ENCODE measurements around the gene CDK16.

The CDK16 gene

GRCh38 chrX:47228550-47229270, 10.2 kb downstream of the CDK16 start:
- no peak for DNase-seq

- no peak for DNase-seq
Observed at GRCh38 chrX:47229427-47229826, 10.9 kb downstream of the CDK16 start.

- no peak for DNase-seq
Observed at GRCh38 chrX:47230136-47230868, 11.8 kb downstream of the CDK16 start.

- DNase-seq, result no peak
Observed at GRCh38 chrX:47231167-47231566, 12.7 kb downstream of the CDK16 start.

GRCh38 chrX:47232197-47232802, 13.8 kb downstream of the CDK16 start:
- DNase-seq, result no peak

- peak; percentile 38 to 42 for DNase-seq
Observed at GRCh38 chrX:47232803-47233332, 14.4 kb downstream of the CDK16 start, which contains the start of gene USP11. TSS of gene USP11 (plus strand) at chrX:47233009. CDS start at chrX:47233044, 35 bp downstream.

GRCh38 chrX:47233333-47234113, 15.0 kb downstream of the CDK16 start:
- DNase-seq, result peak; percentile 93 to 96

- DNase-seq, result no peak
Observed at GRCh38 chrX:47234583-47234982, 16.1 kb downstream of the CDK16 start.

GRCh38 chrX:47235691-47236103, 17.2 kb downstream of the CDK16 start:
- DNase-seq, result no peak

GRCh38 chrX:47239199-47239598, 20.7 kb downstream of the CDK16 start:
- no peak for DNase-seq

GRCh38 chrX:47239898-47240545, 21.5 kb downstream of the CDK16 start:
- DNase-seq, result no peak

GRCh38 chrX:47240619-47241018, 22.1 kb downstream of the CDK16 start:
- no peak for DNase-seq

- no peak for DNase-seq
Observed at GRCh38 chrX:47241201-47242011, 22.9 kb downstream of the CDK16 start.

GRCh38 chrX:47242321-47242720, 23.8 kb downstream of the CDK16 start:
- no peak for DNase-seq

- DNase-seq, result no peak
Observed at GRCh38 chrX:47243351-47243750, 24.9 kb downstream of the CDK16 start.

GRCh38 chrX:47244676-47245075, 26.2 kb downstream of the CDK16 start:
- DNase-seq, result no peak

GRCh38 chrX:47245156-47245555, 26.7 kb downstream of the CDK16 start:
- DNase-seq, result no peak

GRCh38 chrX:47247206-47247998, 28.9 kb downstream of the CDK16 start:
- DNase-seq, result no peak

GRCh38 chrX:47247999-47248320, 29.5 kb downstream of the CDK16 start:
- no peak for DNase-seq

- DNase-seq, result no peak
Observed at GRCh38 chrX:47248576-47248975, 30.1 kb downstream of the CDK16 start.

GRCh38 chrX:47250017-47250347, 31.5 kb downstream of the CDK16 start:
- no peak for DNase-seq
